Breast epithelium (tissue), 3 donors: Measurements from ENCODE around the gene HEATR1.
"Not testable (repeated sequence)": the region's sequence is repeated elsewhere in the genome, so short reads cannot be mapped to it uniquely, and the experiment has no call there.

Source experiments
- CTCF ChIP-seq, 3 donors: fragments of 450-650 bp; IDR thresholded peaks; one replicate each; pipeline ENCODE4 v1.5.1; 2016 to 2017; ENCODE audit warnings: antibody characterized with exemption in 3 of 3, mild to moderate bottlenecking in 3 of 3, moderate library complexity in 3 of 3
- POLR2A ChIP-seq: fragments of 450-650 bp; IDR thresholded peaks from one replicate; pipeline ENCODE4 v1.6.1; 2016; ENCODE audit warnings: antibody characterized with exemption, mild to moderate bottlenecking, moderate library complexity

GRCh38 chr1:236504338-236504737 lies 100.0 kb downstream of the HEATR1 start:
- TF ChIP-seq CTCF (IDR thresholded peaks at IDR 0.05); POLR2A: not testable (repeated sequence)
